ENCODE results near the gene ADAP2. TPM values are rescaled to one million over a fixed set of nuclear protein-coding genes. Genes with fewer than 3 reads are reported as not detected.
"Not testable (repeated sequence)": the region's sequence is repeated elsewhere in the genome, so short reads cannot be mapped to it uniquely, and the experiment has no call there.

Gene ADAP2
- total RNA-seq, 1 experiment from 2014 or later = 2.2 TPM

DNA sequence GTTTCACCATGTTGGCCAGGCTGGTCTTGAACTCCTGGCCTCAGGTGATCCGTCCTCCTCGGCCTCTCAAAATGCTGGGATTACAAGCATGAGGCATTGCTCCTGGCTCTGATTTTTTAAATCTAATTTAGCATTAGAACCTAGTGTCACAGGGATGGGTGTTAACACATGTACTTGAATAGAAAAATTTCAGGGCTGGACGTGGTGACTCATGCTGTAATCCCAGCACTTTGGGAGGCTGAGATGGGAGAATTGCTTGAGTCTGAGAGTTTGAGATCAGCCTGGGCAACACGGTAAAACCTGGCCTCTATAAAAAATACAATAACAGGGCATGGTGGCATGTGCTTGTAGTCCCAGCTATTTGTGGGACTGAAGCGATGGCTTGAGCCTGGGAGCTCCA is 43.1 kb downstream of the ADAP2 start:
- Mint-ChIP-seq H3K9me3 (ENCODE audit: unreplicated experiment) (no peaks in the 10 kb centered on the region), H3K27ac (ENCODE audit: low read depth, unreplicated experiment) (no peak overlapping the region), H3K36me3 (ENCODE audit: insufficient read depth, unreplicated experiment) (no peaks in the 10 kb centered on the region), H3K4me3 (ENCODE audit: unreplicated experiment) (no peak overlapping the region), H3K4me1 (ENCODE audit: insufficient read depth, unreplicated experiment) (peaks cover under 1% of the 10 kb centered on the region), H3K27me3 (ENCODE audit: insufficient read depth, unreplicated experiment) (no peaks in the 10 kb centered on the region)
- intact Hi-C loops (cut with micrococcal nuclease) = no loop called here
- CTCF ChIA-PET = no interaction called here
- peak; percentile 23 for DNase-seq (ENCODE audit: unreplicated experiment)
- TF ChIP-seq, protein P1, sequence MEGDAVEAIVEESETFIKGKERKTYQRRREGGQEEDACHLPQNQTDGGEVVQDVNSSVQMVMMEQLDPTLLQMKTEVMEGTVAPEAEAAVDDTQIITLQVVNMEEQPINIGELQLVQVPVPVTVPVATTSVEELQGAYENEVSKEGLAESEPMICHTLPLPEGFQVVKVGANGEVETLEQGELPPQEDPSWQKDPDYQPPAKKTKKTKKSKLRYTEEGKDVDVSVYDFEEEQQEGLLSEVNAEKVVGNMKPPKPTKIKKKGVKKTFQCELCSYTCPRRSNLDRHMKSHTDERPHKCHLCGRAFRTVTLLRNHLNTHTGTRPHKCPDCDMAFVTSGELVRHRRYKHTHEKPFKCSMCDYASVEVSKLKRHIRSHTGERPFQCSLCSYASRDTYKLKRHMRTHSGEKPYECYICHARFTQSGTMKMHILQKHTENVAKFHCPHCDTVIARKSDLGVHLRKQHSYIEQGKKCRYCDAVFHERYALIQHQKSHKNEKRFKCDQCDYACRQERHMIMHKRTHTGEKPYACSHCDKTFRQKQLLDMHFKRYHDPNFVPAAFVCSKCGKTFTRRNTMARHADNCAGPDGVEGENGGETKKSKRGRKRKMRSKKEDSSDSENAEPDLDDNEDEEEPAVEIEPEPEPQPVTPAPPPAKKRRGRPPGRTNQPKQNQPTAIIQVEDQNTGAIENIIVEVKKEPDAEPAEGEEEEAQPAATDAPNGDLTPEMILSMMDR (IDR thresholded peaks at IDR 0.05; ENCODE audit: unreplicated experiment) = no peak
- BruUV-seq (replicated peaks) = no TSS peak
- POLR2A ChIA-PET = interaction anchor here (0.6 to 0.7 kb wide), 3 partner anchors 11 to 206 kb away, joined by 3 read pairs; no protein-coding TSS in a partner anchor

DNA sequence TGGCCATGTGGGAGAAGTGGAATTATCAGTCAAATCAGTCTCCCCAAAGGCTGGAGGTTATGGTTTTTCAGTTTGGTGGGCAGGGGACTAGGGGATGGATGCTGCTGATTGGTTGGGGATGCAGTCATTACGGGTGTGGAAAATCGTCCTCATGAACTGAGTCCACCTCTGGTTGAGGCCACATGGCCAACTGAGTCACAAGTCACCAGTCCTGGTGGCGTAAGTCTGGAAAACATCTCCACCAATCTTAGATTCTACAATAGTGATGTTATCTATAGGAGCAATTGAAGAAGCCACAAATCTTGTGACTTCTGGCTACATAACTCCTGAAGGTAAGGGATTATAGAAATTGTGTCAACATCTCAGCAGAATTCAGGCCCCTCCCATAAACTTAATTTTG is 43.9 kb downstream of the ADAP2 start:
- ChIA-PET CTCF (no interaction called here), POLR2A (interaction anchor here (0.7 kb wide), 2 partner anchors 12 to 15 kb away, joined by 3 read pairs; no protein-coding TSS in a partner anchor)
- H3K4me3 Mint-ChIP-seq (ENCODE audit: unreplicated experiment) = no peak overlapping the region
- TF ChIP-seq, protein P1 (IDR thresholded peaks at IDR 0.05; ENCODE audit: unreplicated experiment) = no peak
- intact Hi-C loops (cut with micrococcal nuclease) = no loop called here
- no peaks in the 10 kb centered on the region for H3K9me3 Mint-ChIP-seq (ENCODE audit: unreplicated experiment)
- H3K4me1 Mint-ChIP-seq (ENCODE audit: insufficient read depth, unreplicated experiment) = peaks cover 5% of the 10 kb centered on the region
- no peaks in the 10 kb centered on the region for H3K27me3 Mint-ChIP-seq (ENCODE audit: insufficient read depth, unreplicated experiment)
- H3K36me3 Mint-ChIP-seq (ENCODE audit: insufficient read depth, unreplicated experiment) = no peaks in the 10 kb centered on the region
- no peak overlapping the region for H3K27ac Mint-ChIP-seq (ENCODE audit: low read depth, unreplicated experiment)
- BruUV-seq (replicated peaks) = no TSS peak
- no peak for DNase-seq (ENCODE audit: unreplicated experiment)

DNA sequence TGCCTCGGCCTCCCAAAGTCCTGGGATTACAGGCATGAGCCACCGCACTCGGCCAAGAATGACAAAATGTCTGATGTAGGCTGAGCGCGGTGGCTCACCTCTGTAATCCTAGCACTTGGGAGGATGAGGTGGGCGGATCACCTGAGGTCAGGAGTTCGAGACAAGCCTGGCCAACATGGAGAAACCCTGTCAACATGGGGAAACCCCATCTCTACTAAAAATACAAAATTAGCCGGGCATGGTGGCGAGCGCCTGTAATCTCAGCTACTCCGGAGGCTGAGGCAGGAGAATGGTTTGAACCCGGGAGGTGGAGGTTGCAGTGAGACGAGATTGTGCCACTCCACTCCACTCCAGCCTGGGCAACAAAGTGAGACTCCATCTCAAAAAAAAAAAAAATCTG is 46.2 kb downstream of the ADAP2 start:
- DNase-seq (ENCODE audit: unreplicated experiment); intact Hi-C loops (cut with micrococcal nuclease); H3K27ac Mint-ChIP-seq (ENCODE audit: low read depth, unreplicated experiment); H3K9me3 Mint-ChIP-seq (ENCODE audit: unreplicated experiment); BruUV-seq (replicated peaks); H3K27me3 Mint-ChIP-seq (ENCODE audit: insufficient read depth, unreplicated experiment); H3K4me3 Mint-ChIP-seq (ENCODE audit: unreplicated experiment); CTCF ChIA-PET: not testable (repeated sequence)
- Mint-ChIP-seq H3K36me3 (ENCODE audit: insufficient read depth, unreplicated experiment) (peaks cover 17% of the 10 kb centered on the region), H3K4me1 (ENCODE audit: insufficient read depth, unreplicated experiment) (peaks cover 11% of the 10 kb centered on the region)
- POLR2A ChIA-PET = interaction anchor here (0.6 to 0.9 kb wide), 2 partner anchors 231 to 621 kb away, joined by 3 to 4 read pairs; no protein-coding TSS in a partner anchor

DNA sequence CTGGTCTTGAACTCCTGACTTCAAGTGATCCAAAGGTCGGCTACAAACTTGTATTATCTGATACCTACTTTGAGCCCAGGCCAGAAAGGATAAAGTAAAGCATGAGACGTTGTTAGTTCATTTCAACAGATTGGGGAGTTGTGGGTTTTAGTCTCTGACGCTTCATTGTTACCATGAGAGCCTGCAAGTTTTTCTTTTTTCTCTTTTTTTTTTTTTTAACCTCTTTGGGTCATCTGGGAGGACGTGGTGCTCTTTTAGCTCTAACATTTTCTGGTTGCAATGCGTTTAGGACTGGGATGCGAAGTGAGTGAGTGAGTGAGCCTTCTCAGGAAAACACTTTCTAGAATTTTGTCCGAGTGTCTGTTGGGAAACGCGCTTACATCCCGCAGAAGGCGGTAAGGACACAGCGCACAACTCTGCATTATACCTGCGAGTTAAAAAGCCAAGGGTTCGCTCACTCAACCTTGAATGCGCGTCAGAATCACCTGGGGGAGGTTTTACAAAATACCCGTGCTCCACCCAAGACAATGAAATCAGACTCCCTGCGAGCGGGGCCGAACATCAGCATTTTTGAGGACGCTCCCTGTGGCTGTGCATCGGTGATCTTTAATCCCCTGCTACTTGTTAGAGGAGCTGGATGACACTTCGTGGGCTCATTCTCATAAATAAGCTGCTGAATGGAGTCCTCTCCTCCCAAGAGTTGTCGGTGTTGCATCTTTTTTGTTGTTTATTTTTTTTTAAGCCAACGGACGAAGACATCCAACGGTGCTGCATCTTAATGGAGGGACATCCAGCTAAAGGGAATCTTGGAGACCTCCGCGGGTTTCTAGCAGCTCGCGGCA is 48.5 kb downstream of the ADAP2 start:
- H3K9me3 Mint-ChIP-seq (ENCODE audit: unreplicated experiment) = no peaks in the 10 kb centered on the region
- H3K4me3 Mint-ChIP-seq (ENCODE audit: unreplicated experiment) = peak overlapping the region; percentile 99

More for the DNA sequence above, 48.5 kb downstream of the ADAP2 start:
- H3K4me1 Mint-ChIP-seq (ENCODE audit: insufficient read depth, unreplicated experiment) = peaks cover 11% of the 10 kb centered on the region
- peak; percentile 58 for DNase-seq (ENCODE audit: unreplicated experiment)
- no TSS peak for BruUV-seq (replicated peaks)
- ChIA-PET POLR2A (interaction anchor here (0.6 to 6.4 kb wide), 37 partner anchors 11 to 1198 kb away, joined by 3 to 108 read pairs (median 4); partner anchors contain the start of genes CPD, CRLF3, EVI2B and NF1), CTCF (interaction anchor here (0.6 to 2.1 kb wide), 9 partner anchors 13 to 540 kb away, joined by 3 to 8 read pairs (median 3); no protein-coding TSS in a partner anchor)
- intact Hi-C loops (cut with micrococcal nuclease) = no loop called here
- peak overlapping the region; percentile 99 for H3K27ac Mint-ChIP-seq (ENCODE audit: low read depth, unreplicated experiment)
- TF ChIP-seq, protein P1 (IDR thresholded peaks at IDR 0.05; ENCODE audit: unreplicated experiment) = no peak
- H3K27me3 Mint-ChIP-seq (ENCODE audit: insufficient read depth, unreplicated experiment) = no peaks in the 10 kb centered on the region
- peaks cover 34% of the 10 kb centered on the region for H3K36me3 Mint-ChIP-seq (ENCODE audit: insufficient read depth, unreplicated experiment)

Measured in MCF 10A (cell line).